K562 (cell line): ENCODE results near the gene ARHGDIB. TPM values are rescaled to one million over a fixed set of nuclear protein-coding genes. Genes with fewer than 3 reads are reported as not detected.

Experiments
- ATAC-seq: fragments of 200-7000 bp; cut with Tn5 transposase; 3 replicates; pipeline ENCODE4 v1.9.1; 2020; ENCODE audit warnings: moderate library complexity
- BruUV-seq: library from RNA; stranded (reverse); fragments of 400-500 nt; replicated peaks from 2 replicates; lab custom pipeline; 2021; lab: Mats Ljungman, UMichigan
- CTCF ChIA-PET: fragments of 300-600 bp; formaldehyde crosslinking; extraction: SDS; loops from one replicate; lab custom pipeline; 2021; ENCODE audit warnings: low intra/inter-chr PET ratio; lab: Yijun Ruan, JAX
- POLR2A ChIA-PET: fragments of 300-600, 350-650 bp; sonication (Branson Sonifier 250); formaldehyde crosslinking; extraction: SDS; loops from one replicate; lab custom pipeline; 2021; ENCODE audit warnings: antibody characterized with exemption, inconsistent platforms; lab: Yijun Ruan, JAX
- DNase-seq, 4 experiments: peaks; one replicate each; pipeline versions ENCODE4 v3.0.0 to v3.0.0-alpha.2; 2011 to 2018; ENCODE audit warnings: low spot score in 3 of 4, mixed read lengths in 3 of 4; ENCODE audit errors: extremely low read depth in 1 of 4
- FAIRE-seq: peaks from 2 replicates; lab custom pipeline; 2011; peaks lifted over from hg19 to GRCh38; lab: Jason Lieb, UNC
- H2AFZ ChIP-seq: 2 replicates; pipeline ENCODE4 v1.6.0; 2011; ENCODE audit warnings: low read depth, low read length, control low read depth, inconsistent platforms
- H3K27ac ChIP-seq: fragments of 200-600 bp; 3 replicates; pipeline ENCODE4 v1.8.0; 2011; ENCODE audit warnings: low read depth, mild to moderate bottlenecking, control low read depth, inconsistent platforms, low read length, moderate library complexity, mixed read lengths; ENCODE audit errors: extremely low read depth
- H3K27me3 ChIP-seq, 2 experiments: fragments of 300-600 bp in 1 of 2; 2 replicates in 1 of 2; 3 replicates in 1 of 2; pipeline versions ENCODE4 v1.6.0 to v1.8.0; 2011; ENCODE audit warnings: inconsistent platforms in 2 of 2, low read length in 2 of 2, mild to moderate bottlenecking in 1 of 2, mixed read lengths in 1 of 2, moderate library complexity in 1 of 2; ENCODE audit not compliant: control insufficient read depth in 2 of 2, insufficient read depth in 2 of 2
- H3K36me3 ChIP-seq: fragments of 300-600 bp; 3 replicates; pipeline ENCODE4 v1.8.0; 2011; ENCODE audit warnings: mild to moderate bottlenecking, low read length, inconsistent platforms; ENCODE audit not compliant: control insufficient read depth, insufficient read depth
- H3K4me1 ChIP-seq, 2 experiments: fragments of 200-600 bp in 1 of 2; replicated peaks in 1 of 2; 2 replicates in 1 of 2; 3 replicates in 1 of 2; pipeline versions ENCODE4 v1.5.1 to v1.8.0; 2011; ENCODE audit warnings: inconsistent platforms in 2 of 2, low read length in 2 of 2, mild to moderate bottlenecking in 1 of 2, mixed read lengths in 1 of 2, moderate library complexity in 1 of 2; ENCODE audit not compliant: control insufficient read depth in 2 of 2, insufficient read depth in 2 of 2
- H3K4me2 ChIP-seq: 2 replicates; pipeline ENCODE4 v1.6.1; 2011; ENCODE audit warnings: low read length, control low read depth, inconsistent platforms, mixed read lengths; ENCODE audit not compliant: insufficient read depth
- H3K4me3 ChIP-seq: fragments of 200-600 bp; sonication (generic), shearing (Covaris generic); 2 replicates; pipeline ENCODE4 v1.5.1; 2016; ENCODE audit warnings: control low read depth, inconsistent platforms
- H3K79me2 ChIP-seq: fragments of 200-600 bp; 3 replicates; pipeline ENCODE4 v1.8.0; 2011; ENCODE audit warnings: low read length, inconsistent platforms; ENCODE audit not compliant: control insufficient read depth, insufficient read depth
- H3K9ac ChIP-seq, 2 experiments: 2 replicates each; pipeline versions ENCODE4 v1.6.0 to v1.6.1; 2011; ENCODE audit warnings: low read depth in 2 of 2, low read length in 2 of 2, control low read depth in 1 of 2, inconsistent platforms in 1 of 2, mild to moderate bottlenecking in 1 of 2, mixed read lengths in 1 of 2; ENCODE audit not compliant: insufficient read depth in 1 of 2
- H3K9me1 ChIP-seq: one replicate; pipeline ENCODE4 v1.6.0; 2011; ENCODE audit warnings: inconsistent platforms, mild to moderate bottlenecking, low read length, moderate library complexity; ENCODE audit not compliant: control insufficient read depth, insufficient read depth
- H3K9me3 ChIP-seq: replicated peaks from 2 replicates; pipeline ENCODE4 v1.5.1; 2011; ENCODE audit warnings: low read depth, low read length, inconsistent platforms; ENCODE audit not compliant: control insufficient read depth, insufficient read depth
- H4K20me1 ChIP-seq: replicated peaks from 2 replicates; pipeline ENCODE4 v1.6.1; 2011; ENCODE audit warnings: low read length, inconsistent platforms, mixed read lengths; ENCODE audit not compliant: control insufficient read depth, insufficient read depth
- GABPB1 ChIP-seq: sonication (generic); formaldehyde crosslinking; IDR thresholded peaks from 2 replicates; pipeline ENCODE4 v1.8.0; 2022; ENCODE audit warnings: mild to moderate bottlenecking, missing genetic modification reagents
- NFXL1 ChIP-seq: fragments of 450-650 bp; formaldehyde crosslinking; IDR thresholded peaks from 2 replicates; pipeline ENCODE4 v1.4.0; 2021; ENCODE audit warnings: mild to moderate bottlenecking
- SRSF1 ChIP-seq: fragments of 200-400 bp; formaldehyde crosslinking; IDR thresholded peaks from 2 replicates; pipeline ENCODE4 v1.6.1; 2017; ENCODE audit warnings: mild to moderate bottlenecking, low read depth, low read length, moderate library complexity
- XRCC5 ChIP-seq: fragments of 200-400 bp; formaldehyde crosslinking; IDR thresholded peaks from 2 replicates; pipeline ENCODE4 v1.6.1; 2017; ENCODE audit warnings: low read depth, mild to moderate bottlenecking, low read length
- ZC3H4 ChIP-seq: sonication (generic); formaldehyde crosslinking; IDR thresholded peaks from 2 replicates; pipeline ENCODE4 v1.9.0; 2021; ENCODE audit warnings: missing genetic modification reagents, borderline replicate concordance
- ZNF23 ChIP-seq: fragments of 250-450 bp; sonication (Bioruptor Pico); IDR thresholded peaks from 2 replicates; pipeline ENCODE4 v1.4.0; 2020; ENCODE audit warnings: mild to moderate bottlenecking
- ZNF583 ChIP-seq: fragments of 250-450 bp; sonication (Bioruptor Pico); IDR thresholded peaks from 2 replicates; pipeline ENCODE4 v1.4.0; 2020
- WGBS: fragments of 100-300 bp; shearing (Covaris generic); methylation state at CpG from one replicate; pipeline ENCODE4 v1.1.6; 2016; ENCODE audit warnings: low coverage, mixed read lengths; ENCODE audit not compliant: insufficient coverage; ENCODE audit errors: missing lambda C conversion rate; 5-methylcytosine and 5-hydroxymethylcytosine counted together
- in situ Hi-C: fragments of 300-500 bp; cut with MboI; formaldehyde crosslinking; loops from 4 replicates; pipeline ENCODE4 v1.15.0; 2018; ENCODE audit warnings: inconsistent platforms, mixed read lengths
- intact Hi-C: fragments of 100-400 bp; cut with micrococcal nuclease; formaldehyde crosslinking; loops from 2 replicates; pipeline ENCODE4 v1.14.2; 2022
- polyA plus RNA-seq, 8 experiments: library from polyadenylated mRNA; depleted of rRNA in 4 of 8; stranded (reverse) in 5 of 8; unstranded in 3 of 8; fragments of >200 nt; fragmentation: Nextera tagmentation in 2 of 8; fragmentation: Illumina TruSeq in 1 of 8; extraction: Ambion mirVana in 2 of 8; extraction: Trizol in 1 of 8; gene quantifications; 2 replicates each; pipeline versions ENCODE4 v1.2.1 to v1.2.3, GENCODE V29; 2011 to 2014; ENCODE audit warnings: inconsistent platforms in 1 of 8, missing spikeins in 1 of 8
- total RNA-seq, 7 experiments: library from RNA; depleted of rRNA in 6 of 7; stranded (reverse); fragments of >200 nt in 6 of 7; fragmentation: Illumina TruSeq in 2 of 7; extraction: Trizol in 2 of 7; gene quantifications; 2 replicates each; pipeline versions ENCODE4 v1.2.1 to v1.2.3, GENCODE V29; 2011 to 2021; ENCODE audit warnings: low replicate concordance in 1 of 7
- TF ChIP-seq, protein P1 (sequence below): fragments of 250-450 bp; sonication (Bioruptor Pico); IDR thresholded peaks from 2 replicates; pipeline ENCODE4 v1.9.0; 2021; ENCODE audit warnings: mild to moderate bottlenecking
- TF ChIP-seq, protein P2 (sequence below): sonication (generic); formaldehyde crosslinking; IDR thresholded peaks from 2 replicates; pipeline ENCODE4 v1.4.0; 2020; ENCODE audit warnings: mild to moderate bottlenecking, missing genetic modification reagents

ARHGDIB gene
- total and polyA plus RNA-seq, 9 of the 15 experiments (the other 6 are each of a cell fraction or from before 2014, with no cell fraction given) = 9.5 to 204 (median 116) TPM

DNA sequence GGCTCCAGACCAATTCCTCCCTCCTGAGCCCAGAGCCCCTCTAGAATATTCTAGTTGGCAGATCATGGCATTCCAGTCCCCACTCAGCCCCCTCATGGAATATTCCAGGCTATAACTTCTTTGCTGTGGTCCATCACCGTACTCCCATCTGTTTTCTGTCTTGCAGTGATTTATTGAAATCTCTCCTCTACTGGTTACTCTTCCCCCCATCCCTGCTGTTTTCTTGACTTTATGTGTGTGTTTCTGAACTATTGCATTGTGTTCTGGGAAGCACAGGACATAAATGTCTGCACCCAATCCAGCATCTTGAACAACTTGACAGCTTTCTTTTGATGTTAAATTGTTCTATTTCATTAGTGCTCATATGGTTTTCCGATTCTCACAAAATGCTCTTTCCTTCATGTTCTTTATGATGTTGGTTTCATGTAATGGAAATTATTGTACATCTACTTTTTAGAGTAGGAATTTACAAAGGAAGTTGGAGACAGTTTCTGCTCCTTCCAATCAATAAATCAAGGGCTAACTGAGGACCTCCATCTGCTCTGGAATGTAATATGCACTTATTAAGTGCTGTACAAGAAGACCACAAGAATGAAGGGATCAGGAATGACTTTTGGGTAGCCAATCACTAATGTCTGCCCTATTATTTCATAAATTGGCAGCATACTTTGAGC, 37.8 kb upstream of the ARHGDIB start:
- WGBS = 0% methylated on average over 2 of the region's 2 CpGs

More for the DNA sequence above, 37.8 kb upstream of the ARHGDIB start:
- Histone ChIP-seq H3K9ac (no peak overlapping the region), H2AFZ (no peak overlapping the region), H3K9me3 (no peaks in the 10 kb centered on the region), H4K20me1 (no peaks in the 10 kb centered on the region), H3K36me3 (no peaks in the 10 kb centered on the region), H3K4me1 (no peaks in the 10 kb centered on the region), H3K9me1 (no peaks in the 10 kb centered on the region), H3K27ac (no peak overlapping the region), H3K4me3 (no peak overlapping the region), H3K4me2 (no peak overlapping the region), H3K79me2 (no peaks in the 10 kb centered on the region), H3K27me3 (0 out of 5 replicates have a peak, but pooled peaks cover 0 to 4% of the 10 kb centered on the region in 2 experiments)
- no TSS peak for BruUV-seq
- FAIRE-seq = no peak
- no peak for DNase-seq
- POLR2A ChIA-PET = no interaction called here
- CTCF ChIA-PET = no interaction called here
- intact Hi-C loops = loop anchor here (10.0 kb wide), 2 partner anchors 184 to 274 kb away; partner anchors contain the start of gene SMCO3
- in situ Hi-C loops = loop anchor here (10.0 kb wide), 1 partner anchor 154 kb away; the partner anchor contains the start of gene ART4
- ATAC-seq = no peak
- TF ChIP-seq SRSF1 (no peak), XRCC5 (no peak), ZNF23 (CRISPR knock-in tag) (no peak), ZNF583 (no peak), GABPB1 (no peak), NFXL1 (CRISPR knock-in tag) (no peak), ZC3H4 (CRISPR knock-in tag) (no peak)
- TF ChIP-seq, protein P1, sequence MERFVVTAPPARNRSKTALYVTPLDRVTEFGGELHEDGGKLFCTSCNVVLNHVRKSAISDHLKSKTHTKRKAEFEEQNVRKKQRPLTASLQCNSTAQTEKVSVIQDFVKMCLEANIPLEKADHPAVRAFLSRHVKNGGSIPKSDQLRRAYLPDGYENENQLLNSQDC (CRISPR knock-in tag) = no peak
- TF ChIP-seq, protein P2, sequence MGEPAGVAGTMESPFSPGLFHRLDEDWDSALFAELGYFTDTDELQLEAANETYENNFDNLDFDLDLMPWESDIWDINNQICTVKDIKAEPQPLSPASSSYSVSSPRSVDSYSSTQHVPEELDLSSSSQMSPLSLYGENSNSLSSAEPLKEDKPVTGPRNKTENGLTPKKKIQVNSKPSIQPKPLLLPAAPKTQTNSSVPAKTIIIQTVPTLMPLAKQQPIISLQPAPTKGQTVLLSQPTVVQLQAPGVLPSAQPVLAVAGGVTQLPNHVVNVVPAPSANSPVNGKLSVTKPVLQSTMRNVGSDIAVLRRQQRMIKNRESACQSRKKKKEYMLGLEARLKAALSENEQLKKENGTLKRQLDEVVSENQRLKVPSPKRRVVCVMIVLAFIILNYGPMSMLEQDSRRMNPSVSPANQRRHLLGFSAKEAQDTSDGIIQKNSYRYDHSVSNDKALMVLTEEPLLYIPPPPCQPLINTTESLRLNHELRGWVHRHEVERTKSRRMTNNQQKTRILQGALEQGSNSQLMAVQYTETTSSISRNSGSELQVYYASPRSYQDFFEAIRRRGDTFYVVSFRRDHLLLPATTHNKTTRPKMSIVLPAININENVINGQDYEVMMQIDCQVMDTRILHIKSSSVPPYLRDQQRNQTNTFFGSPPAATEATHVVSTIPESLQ (CRISPR knock-in tag) = no peak
